DMS153 treated with DMSO at 0.1 percent for 48 hours (cell line): ENCODE measurements around the gene DNMBP.
"Not testable (repeated sequence)": the region's sequence is repeated elsewhere in the genome, so short reads cannot be mapped to it uniquely, and the experiment has no call there.

Experiments used
- DNase-seq: peaks from one replicate; lab custom pipeline; 2025; ENCODE audit not compliant: unreplicated experiment; lab: John Stamatoyannopoulos, UW

DNMBP gene

DNA sequence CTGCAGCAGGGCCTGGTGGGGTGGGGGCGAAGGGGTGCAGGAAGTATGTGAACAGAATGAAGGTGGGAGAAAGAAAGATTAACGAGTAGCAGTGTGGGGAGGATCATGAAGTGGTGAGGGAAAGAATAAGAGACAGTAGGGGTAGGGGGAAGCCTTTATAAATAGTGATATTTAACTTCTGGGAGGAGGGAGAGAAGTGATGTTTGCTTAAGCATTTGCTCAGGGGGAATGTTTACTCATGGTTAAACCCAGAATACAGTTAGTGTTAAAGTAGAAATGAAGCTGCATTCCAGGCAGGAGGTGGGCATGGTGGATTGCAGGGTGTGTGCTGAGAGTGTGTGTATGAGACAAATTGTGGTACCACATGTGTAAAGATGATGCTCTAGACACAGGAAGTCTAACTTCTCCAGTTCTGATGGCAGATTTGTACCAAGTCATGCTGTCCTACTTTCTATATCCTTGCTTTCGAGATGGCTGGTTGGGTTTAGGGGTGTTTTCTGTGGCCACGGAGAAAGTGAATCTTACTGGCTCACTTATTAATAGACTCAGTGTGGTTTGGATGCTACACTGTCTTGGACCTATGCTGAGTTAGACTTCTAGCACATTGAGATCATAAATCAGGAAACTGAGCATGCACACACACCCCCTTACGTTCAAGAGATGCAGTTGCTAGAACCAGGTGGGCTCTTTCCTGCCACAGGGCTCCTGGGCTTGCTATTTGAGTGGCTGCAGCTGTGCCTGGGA is 10.6 kb upstream of the DNMBP start:
- DNase-seq, result peak; percentile 31

DNA sequence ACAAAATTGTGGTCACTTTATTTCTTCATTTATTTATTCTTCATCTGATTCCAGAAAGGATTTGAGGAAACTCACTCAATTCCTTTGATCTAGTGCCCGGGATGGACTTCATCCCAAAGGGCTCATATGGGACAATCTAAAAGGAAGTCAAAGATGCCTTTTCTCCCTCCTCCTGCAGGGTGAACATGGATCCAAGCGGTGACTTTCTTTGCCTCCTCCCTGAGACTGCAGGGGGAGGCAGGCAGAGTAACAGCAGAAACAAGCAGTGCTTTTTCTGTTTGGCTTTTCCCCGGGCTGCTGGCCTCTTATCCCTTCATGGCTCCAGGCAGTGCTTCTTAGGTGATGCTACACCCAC is 10.0 kb upstream of the DNMBP start:
- no peak for DNase-seq

DNA sequence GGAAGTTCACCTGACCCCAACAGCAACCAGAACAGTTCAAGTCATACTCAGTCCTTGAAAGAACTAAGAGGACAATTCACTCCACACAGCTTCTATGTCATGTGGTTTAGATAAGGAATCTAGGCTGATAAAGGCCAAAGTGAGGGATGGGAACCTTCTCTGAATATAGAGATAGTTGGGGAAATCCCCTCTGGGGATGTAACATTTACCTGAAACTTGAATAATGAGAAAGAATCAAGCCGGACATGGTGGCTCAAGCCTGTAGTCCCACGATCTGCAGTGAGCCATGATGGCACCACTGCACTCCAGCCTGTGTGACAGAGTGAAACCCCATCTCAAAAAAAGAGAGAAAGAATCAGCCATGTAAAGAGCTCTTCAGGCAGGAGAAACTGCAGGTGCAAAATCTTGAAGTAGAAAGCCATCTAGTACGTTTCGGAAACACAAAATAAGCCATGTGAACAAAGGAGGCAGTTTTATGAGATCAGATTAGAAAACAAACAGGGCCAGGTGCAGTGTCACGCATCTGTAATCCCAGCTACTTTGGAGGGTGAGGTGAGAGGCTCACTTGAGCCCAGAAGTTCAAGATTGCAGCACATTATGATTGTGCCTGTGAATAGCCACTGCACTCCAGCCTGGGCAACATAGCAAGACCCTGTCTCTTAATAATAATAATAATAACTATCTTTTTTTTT is 4.5 kb upstream of the DNMBP start:
- no peak for DNase-seq

- no peak for DNase-seq
These were observed 3.9 kb upstream of the DNMBP start for GRCh38 chr10:100013621-100014020.

DNA sequence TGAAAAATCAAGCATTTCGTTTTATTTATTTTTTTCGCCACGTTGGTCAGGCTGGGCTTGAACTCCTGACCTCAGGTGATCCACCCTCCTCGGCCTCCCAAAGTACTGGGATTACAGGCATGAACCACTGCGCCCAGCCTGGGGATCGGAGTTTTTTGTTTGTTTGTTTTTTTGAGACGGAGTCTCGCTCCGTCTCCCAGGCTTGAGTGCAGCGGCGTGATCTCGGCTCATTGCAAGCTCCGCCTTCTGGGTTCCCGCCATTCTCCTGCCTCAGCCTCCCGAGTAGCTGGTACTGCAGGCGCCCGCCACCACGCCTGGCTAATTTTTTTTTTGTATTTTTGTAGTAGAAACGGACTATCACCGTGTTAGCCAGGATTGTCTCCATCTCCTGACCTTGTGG is 2.2 kb upstream of the DNMBP start:
- DNase-seq, result not testable (repeated sequence)

DNA sequence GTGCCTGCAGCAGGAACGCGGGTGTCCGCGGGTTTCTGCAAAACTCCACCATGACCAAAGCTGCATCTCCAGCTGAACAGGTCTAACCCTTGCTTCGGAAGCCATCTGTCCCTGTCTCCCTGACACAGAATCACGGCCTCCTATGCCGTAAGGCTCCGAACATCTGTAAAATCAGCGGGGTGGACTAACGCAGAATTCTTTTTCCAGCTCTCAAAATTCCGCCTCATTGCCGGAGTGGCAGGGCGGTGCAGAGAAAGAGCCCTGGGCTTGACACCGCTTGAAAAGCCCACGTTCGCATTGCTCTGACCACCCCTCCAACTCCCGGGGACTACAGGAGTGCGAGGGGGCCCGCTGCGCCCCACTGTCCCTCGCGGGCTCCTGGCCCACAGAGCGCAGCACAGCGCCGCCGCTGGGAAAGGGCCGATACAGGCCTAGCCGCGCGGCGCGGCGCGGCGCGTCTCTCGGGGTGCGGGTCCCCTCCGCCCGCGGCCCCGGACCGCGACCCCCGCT is 409 bp downstream of the DNMBP start:
- no peak for DNase-seq

GRCh38 chr10:100008708-100009282 is 952 bp downstream of the DNMBP start:
- DNase-seq, result no peak

GRCh38 chr10:100008142-100008522 is 1.6 kb downstream of the DNMBP start:
- no peak for DNase-seq

DNA sequence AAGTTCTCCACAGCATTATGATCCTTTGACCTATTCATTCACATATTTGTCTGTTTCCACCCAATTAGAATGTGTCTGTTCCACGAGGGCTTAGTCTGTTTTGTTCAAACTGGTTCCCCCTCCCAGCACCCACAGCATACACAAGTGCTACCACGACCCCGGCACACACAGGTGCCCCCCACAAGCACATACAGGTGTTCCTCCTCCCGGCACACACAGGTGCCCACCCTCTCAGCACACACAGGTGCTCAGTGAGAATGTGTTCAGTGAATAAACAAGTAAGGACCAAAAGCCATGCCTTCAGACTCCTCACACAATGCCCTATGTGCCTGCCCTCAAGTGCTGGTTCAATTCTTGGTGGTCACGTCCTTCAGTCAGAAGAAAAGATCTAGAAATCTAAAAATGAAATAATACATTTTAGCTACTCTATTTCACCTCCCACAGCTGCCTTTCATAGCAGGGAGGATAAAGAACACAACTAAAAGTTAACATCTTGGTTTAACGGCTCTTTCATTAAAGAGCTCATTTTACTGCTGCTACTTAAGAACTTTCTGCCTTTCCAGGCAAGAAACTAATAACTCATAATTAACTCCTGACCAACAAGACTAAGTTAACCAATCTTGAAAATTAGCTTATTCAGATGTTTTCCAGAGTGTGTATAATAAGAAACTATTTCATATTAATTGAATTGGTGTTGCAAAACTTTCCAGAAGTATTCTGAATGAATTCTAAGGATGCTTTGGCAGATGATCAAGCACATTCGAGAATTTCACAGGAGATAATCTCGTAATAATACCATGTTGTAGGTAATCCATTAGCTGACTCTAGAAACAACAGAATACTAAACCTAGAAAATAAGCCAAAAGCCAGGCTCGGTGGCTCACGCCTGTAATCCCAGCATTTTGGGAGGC is 2.3 kb downstream of the DNMBP start:
- DNase-seq, result no peak

DNA sequence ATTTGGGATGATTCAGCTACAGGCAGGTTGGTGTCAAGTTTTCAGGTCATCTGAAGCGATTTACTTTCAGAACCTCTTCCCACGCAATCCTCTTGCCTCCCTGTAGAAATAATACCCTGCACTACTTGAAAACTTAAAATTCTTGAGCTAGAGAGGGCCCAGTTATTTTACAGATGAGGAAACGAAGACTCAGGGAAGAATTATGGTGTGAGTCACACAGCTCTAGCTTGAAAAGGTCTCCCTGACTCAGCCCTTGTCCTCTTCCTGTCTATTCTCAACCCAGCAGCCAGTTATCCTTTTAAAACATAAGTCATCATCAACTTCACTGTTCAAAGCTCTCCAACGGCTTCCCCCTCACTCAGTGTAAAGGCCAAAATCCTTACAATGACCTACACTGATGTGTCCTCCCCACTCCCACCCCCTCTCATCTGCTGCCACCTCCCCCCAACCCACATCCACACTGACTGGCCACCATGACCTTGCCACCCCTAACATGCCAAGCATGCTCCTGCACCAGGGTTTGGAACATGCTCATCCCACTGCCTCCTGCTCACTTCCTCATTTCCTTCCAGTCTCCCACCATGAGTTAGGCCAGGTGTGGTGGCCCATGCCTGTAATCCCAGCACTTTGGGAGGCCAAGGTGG is 3.4 kb downstream of the DNMBP start:
- no peak for DNase-seq

DNA sequence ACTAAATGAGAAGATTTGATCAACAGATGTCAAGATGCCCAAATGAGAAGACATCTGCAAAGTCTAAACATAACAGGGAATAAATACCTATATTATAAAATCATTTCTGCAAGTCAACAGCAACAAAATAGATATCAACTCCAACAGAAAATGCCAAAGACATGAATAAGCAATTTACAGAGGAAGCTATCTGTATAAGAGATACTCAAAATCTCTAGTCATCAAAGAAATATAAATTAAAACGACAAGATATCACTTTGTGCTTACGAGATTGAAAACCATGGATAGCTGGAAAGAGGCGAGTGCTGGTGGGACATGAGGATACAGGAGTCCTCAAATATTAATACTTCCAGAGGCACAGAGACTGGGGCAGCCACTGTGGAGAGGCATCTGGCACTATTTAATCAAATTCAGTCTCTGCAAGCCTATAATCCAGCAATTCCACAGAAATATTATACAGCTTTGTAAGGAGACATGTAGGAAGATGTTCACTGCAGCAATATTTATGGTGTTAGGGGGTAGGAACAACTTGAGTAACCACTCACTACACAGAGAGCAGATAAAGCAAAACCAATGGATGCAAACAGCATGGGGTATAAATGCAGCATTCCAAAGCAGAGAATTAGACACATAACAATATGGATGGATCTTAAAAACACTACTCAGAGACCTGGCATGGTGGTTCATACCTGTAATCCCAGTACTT is 4.8 kb downstream of the DNMBP start:
- no peak for DNase-seq

- DNase-seq, result no peak
These were observed 9.6 kb downstream of the DNMBP start for GRCh38 chr10:100000109-100000644.

- no peak for DNase-seq
These were observed 10.2 kb downstream of the DNMBP start for GRCh38 chr10:99999319-100000108.

- no peak for DNase-seq
These were observed 10.9 kb downstream of the DNMBP start for GRCh38 chr10:99998889-99999288.

GRCh38 chr10:99996671-99997648 is 12.8 kb downstream of the DNMBP start:
- no peak for DNase-seq

- DNase-seq, result no peak
These were observed 14.0 kb downstream of the DNMBP start for GRCh38 chr10:99995713-99996112.

DNA sequence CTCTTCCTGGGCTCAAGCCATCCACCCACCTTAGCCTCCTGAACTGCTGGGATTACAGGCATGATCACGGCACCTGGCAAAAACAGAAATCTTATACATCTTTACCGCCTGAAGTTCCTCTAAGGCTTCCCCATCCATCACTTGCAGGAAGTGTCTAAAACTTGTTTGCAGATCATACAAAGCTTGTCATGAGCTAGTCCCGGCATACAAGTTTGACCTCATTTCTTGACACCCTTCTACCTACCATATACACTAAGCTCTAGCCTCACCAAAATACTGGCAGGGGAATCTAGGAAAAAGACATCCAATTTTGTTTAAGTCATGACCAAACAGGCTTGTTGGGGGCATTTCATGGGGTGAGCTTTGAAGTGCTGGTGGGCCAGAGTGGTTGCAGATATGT is 14.5 kb downstream of the DNMBP start:
- no peak for DNase-seq

DNA sequence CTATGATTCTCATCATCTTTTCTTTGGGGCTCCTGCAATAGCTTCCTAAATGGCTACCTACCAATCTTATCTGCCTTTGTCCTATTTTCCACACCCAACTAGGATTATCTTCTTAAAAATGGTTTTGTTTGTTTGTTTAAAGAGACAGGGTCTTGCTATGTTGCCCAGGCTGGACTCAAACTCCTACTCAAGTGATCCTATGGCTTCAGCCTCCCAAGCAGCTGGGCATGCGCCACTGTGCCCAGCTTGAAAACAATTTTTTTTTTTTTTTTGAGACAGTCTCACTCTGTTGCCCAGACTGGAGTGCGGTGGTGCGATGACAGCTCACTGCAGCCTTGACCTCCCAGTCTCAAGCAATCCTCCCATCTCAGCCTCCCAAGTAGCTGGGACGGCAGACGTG is 14.9 kb downstream of the DNMBP start:
- no peak for DNase-seq
